NCI-H526 (cell line): ENCODE measurements around the gene EFHC1.

Experiments
- DNase-seq, 2 experiments: peaks; one replicate each; lab custom pipeline; 2025; lab: John Stamatoyannopoulos, UW

EFHC1 gene

DNA sequence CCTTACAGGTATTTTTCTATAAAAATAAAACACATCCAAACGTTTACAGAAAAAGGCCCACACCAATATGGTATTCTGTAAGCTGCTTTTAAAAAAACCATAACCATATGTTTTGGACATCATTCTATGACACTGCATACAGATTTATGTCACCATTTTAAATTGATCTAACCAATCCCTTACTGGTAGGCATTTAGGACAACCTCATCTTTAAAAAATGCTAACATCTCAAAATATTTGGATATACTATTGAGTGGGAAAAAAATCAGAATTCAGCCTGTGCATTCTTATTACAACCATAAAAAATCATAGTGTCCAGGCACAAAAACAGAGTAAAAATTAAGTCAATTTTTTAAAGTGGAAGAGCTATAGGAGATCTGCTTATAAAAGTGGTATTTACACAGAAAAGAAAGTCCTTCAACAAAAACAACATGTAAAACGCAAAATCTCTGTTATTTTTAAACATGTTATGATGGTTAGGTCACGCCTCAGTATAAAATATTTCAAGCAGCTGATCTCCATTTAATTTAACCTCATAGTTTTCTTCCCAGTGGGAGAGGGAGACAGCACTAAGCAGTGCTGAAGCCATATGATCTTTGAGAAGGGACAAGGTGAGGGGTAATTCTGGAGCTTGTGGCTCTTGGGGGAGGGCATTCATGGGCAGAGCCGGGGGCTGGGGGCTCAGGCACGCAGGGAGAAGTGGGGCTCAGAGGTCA lies 135.5 kb downstream of the EFHC1 start:
- no peak for DNase-seq

DNA sequence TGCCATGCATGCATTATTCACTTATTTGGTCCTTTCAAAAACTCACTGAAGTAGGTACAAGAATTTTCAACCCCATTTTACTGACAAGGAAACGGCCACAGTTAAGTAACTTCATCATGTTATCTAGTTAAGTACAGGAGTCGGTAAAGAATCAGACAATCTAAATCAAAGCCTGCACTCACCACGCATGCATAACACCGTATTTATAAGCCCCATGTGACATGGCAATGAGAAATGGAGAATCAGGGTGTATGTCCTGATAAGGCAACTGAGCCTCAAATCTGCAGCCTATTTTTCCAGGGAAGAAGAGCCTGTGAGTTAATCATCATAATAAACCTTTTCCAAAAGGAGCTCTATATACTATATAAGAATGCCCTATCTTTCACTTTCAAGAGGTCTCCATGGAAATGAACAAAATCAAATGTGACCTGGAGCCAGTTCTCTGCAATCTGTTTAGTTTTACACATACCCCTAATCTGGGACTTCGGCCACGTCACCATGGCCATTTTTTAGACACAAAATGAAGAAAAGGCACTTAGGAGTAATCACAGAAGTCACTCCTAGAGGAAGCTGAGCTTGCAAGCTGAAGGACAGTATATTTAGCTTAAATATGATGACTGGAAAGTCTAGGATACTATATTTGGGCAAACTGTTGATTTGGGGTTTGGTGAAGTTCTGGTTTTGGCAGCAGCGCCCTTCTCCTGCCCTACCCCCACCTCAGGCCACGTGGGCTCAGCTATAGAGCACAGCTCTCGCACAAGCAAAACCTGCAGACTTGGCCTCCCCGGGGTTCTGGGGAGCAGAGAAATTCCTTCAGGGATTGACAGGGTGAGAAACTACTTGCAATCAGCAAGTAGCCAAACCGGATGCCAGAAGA lies 137.5 kb downstream of the EFHC1 start:
- DNase-seq = no peak

DNA sequence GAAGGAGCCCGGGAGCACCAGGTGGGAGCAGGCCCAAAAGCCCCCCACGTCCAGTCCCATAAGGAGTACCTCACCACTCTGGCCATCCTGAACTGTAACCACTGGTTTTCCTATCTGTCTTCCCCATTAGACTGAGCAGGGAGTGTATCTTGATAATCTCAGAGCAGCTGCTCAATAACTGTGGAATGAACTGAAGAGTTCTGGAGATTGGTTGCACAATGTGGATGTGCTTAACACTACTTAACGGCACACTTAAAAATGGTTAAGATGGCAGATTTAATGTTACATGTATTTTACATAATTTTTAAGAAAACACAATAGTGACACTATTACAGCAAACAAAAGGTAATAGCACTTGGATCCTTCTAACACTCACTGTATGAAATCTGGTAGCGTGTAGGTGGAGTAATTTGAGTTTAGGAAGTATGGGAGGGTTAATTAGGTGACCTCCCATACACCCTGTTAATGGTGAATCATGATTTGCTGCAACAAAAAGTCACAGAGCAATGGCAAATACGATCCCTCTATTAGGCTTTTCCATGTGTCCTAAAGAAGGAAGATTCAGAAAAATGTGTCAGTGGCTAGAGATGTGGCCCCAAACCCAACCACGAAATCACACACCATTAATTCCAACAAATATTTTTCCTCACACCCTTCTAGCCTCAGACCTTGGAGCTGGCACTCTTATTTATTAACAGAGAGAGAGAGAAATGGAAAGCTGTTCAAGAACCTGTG lies 138.3 kb downstream of the EFHC1 start:
- no peak for DNase-seq

GRCh38 chr6:52560462-52560861 lies 140.3 kb downstream of the EFHC1 start:
- no peak for DNase-seq

DNA sequence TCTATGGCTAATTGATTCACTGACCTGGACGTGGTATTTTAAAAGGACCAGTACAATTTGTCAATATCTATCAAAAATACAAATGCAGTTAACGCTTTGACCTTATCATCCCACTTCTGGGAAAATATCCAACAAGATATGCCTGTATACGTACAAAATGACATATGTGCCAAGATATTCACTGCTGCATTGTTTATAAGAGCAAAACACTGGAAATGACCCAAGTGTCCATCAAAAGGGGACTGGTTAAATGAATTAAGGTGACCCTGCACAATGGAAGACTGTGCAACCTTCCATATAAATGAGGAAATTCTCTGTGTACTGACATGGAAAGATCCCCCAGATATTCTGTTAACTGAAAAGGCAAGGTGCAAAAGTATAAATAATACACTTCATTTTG lies 142.8 kb downstream of the EFHC1 start:
- DNase-seq = no peak

DNA sequence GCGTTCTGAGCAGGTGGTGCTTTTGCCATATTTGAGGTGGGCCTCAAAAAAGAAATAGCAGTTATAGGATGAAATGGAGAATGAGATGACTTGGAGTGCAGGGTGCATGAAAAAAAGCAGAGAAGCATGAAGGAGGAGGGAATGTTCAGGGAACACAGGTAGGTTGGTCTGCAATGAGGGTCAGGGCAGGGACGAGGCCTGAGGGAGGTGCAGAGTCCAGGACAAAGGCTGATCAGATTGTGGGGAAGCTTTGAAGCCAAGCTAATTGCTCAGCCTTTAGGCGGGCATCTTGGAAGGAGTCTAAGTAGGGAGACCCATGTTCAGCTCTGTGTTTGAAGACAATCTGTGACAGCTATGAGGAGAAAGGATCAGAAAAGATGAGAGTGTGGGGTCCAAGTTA lies 144.7 kb downstream of the EFHC1 start:
- no peak for DNase-seq

- no peak for DNase-seq
Observed at GRCh38 chr6:52566201-52566600, 146.1 kb downstream of the EFHC1 start.

- no peak for DNase-seq
Observed at GRCh38 chr6:52566853-52567279, 146.7 kb downstream of the EFHC1 start.

GRCh38 chr6:52568320-52568719 lies 148.2 kb downstream of the EFHC1 start:
- DNase-seq = no peak

GRCh38 chr6:52570291-52570700 lies 150.2 kb downstream of the EFHC1 start:
- peak; percentile 89 to 95 for DNase-seq

- peak; percentile 44 to 68 for DNase-seq
Observed at GRCh38 chr6:52571099-52571755, 151.1 kb downstream of the EFHC1 start.

- no peak for DNase-seq
Observed at GRCh38 chr6:52572536-52572935, 152.4 kb downstream of the EFHC1 start.

DNA sequence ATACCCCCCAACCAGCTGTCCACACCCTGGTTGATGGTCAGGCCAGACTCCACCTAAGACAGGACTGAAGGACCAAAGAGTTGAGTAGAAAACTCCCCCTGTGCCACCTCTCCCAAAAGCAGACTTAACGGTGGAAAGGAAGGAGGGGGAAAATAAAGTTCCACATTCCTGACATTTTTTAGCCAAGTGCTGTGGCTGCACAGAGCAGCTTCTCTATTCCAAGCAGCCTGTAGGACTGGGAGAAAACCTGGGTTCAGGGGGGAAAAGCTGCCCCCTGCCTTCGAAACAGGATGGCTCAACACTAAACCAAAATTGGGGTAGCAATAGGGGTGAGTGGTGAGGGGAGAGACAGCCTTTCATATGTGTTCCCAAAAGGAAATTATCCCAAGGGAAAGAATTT lies 153.2 kb downstream of the EFHC1 start:
- DNase-seq = no peak
